PC-3 (cell line): Measurements from ENCODE around the gene MAP3K5. TPM values are rescaled to one million over a fixed set of nuclear protein-coding genes. Genes with fewer than 3 reads are reported as not detected.
A peak's percentile ranks its signal among the peaks of the same experiment; 100 is the strongest.

Experiments used
- ATAC-seq: fragments of 200-7000 bp; cut with Tn5 transposase; 2 replicates; pipeline ENCODE4 v1.9.1; 2020; ENCODE audit warnings: mild to moderate bottlenecking, moderate library complexity
- BruUV-seq: library from RNA; stranded (reverse); fragments of 400-500 nt; replicated peaks from 2 replicates; lab custom pipeline; 2021; lab: Mats Ljungman, UMichigan
- CTCF ChIA-PET: fragments of 300-600 bp; sonication (Branson Sonifier 250); formaldehyde crosslinking; loops from one replicate; lab custom pipeline; 2022; ENCODE audit warnings: antibody characterized with exemption; lab: Charles Lee
- POLR2A ChIA-PET: fragments of 300-600 bp; sonication (Branson Sonifier 250); formaldehyde crosslinking; loops from one replicate; lab custom pipeline; 2022; ENCODE audit warnings: antibody characterized with exemption; ENCODE audit not compliant: unreplicated experiment; lab: Charles Lee
- DNase-seq: peaks from one replicate; pipeline ENCODE4 v3.0.0-alpha.2; 2015
- H2AFZ ChIP-seq: fragments of 300-600 bp; sonication (generic); 2 replicates; pipeline ENCODE4 v1.6.0; 2016; ENCODE audit warnings: antibody characterized with exemption, low read length
- H3F3A ChIP-seq: fragments of 300-600 bp; sonication (generic); one replicate; pipeline ENCODE4 v1.6.0; 2017; ENCODE audit warnings: antibody characterized with exemption, low read length, control low read depth, mild to moderate bottlenecking; ENCODE audit not compliant: unreplicated experiment
- H3K27ac ChIP-seq: fragments of 300-600 bp; sonication (generic); 2 replicates; pipeline ENCODE4 v1.5.1; 2016; ENCODE audit warnings: mild to moderate bottlenecking, low read length
- H3K27me3 ChIP-seq: fragments of 300-600 bp; sonication (generic); 2 replicates; pipeline ENCODE4 v1.6.1; 2016; ENCODE audit warnings: low read length, mixed read lengths
- H3K36me3 ChIP-seq: fragments of 300-600 bp; sonication (generic); 2 replicates; pipeline ENCODE4 v1.6.1; 2016; ENCODE audit warnings: low read depth, mixed run types, low read length, mixed read lengths
- H3K4me1 ChIP-seq: fragments of 300-600 bp; sonication (generic); 2 replicates; pipeline ENCODE4 v1.5.1; 2016; ENCODE audit warnings: low read length; ENCODE audit not compliant: insufficient read depth
- H3K4me2 ChIP-seq: fragments of 300-600 bp; sonication (generic); 2 replicates; pipeline ENCODE4 v1.6.0; 2016; ENCODE audit warnings: low read length
- H3K4me3 ChIP-seq: fragments of 300-600 bp; sonication (generic); 2 replicates; pipeline ENCODE4 v1.5.1; 2016; ENCODE audit warnings: mild to moderate bottlenecking, low read length, mixed read lengths
- H3K79me2 ChIP-seq: fragments of 300-600 bp; sonication (generic); 2 replicates; pipeline ENCODE4 v1.6.1; 2017; ENCODE audit warnings: low read length, mixed read lengths
- H3K9ac ChIP-seq: fragments of 300-600 bp; sonication (generic); 2 replicates; pipeline ENCODE4 v1.6.0; 2016; ENCODE audit warnings: mild to moderate bottlenecking, low read length
- H3K9me2 ChIP-seq: fragments of 300-600 bp; sonication (generic); replicated peaks from 2 replicates; pipeline ENCODE4 v1.6.1; 2016; ENCODE audit warnings: mixed run types, low read length, mixed read lengths
- H3K9me3 ChIP-seq: fragments of 300-600 bp; sonication (generic); 2 replicates; pipeline ENCODE4 v1.6.1; 2016; ENCODE audit warnings: low read length, mixed read lengths
- H4K20me1 ChIP-seq: fragments of 300-600 bp; sonication (generic); 2 replicates; pipeline ENCODE4 v1.6.1; 2016; ENCODE audit warnings: low read length, mixed read lengths
- EZH2 ChIP-seq: fragments of 300-600 bp; sonication (generic); IDR thresholded peaks from one replicate; pipeline ENCODE4 v1.6.1; 2017; ENCODE audit warnings: antibody characterized with exemption, mild to moderate bottlenecking, low read length; ENCODE audit not compliant: unreplicated experiment
- EZH2phosphoT487 ChIP-seq: fragments of 300-600 bp; sonication (generic); IDR thresholded peaks from 2 replicates; pipeline ENCODE4 v1.6.1; 2018; ENCODE audit warnings: mild to moderate bottlenecking, antibody characterized with exemption, low read length, borderline replicate concordance
- intact Hi-C: fragments of 100-400 bp; cut with micrococcal nuclease; formaldehyde crosslinking; loops from 2 replicates; pipeline ENCODE4 v1.9.0; 2023
- total RNA-seq: library from RNA; depleted of rRNA; stranded (reverse); fragments of >200 nt; gene quantifications from 2 replicates; pipeline ENCODE4 v1.2.3, GENCODE V29; 2014
- TF ChIP-seq, protein P1 (sequence below): fragments of 300-600 bp; sonication (generic); conservative IDR thresholded peaks from 2 replicates; pipeline ENCODE4 v1.5.1; 2017; ENCODE audit warnings: antibody characterized with exemption, low read depth, mild to moderate bottlenecking, low read length

Gene MAP3K5
- total RNA-seq, 1 experiment from 2014 or later = 4.3 TPM

DNA sequence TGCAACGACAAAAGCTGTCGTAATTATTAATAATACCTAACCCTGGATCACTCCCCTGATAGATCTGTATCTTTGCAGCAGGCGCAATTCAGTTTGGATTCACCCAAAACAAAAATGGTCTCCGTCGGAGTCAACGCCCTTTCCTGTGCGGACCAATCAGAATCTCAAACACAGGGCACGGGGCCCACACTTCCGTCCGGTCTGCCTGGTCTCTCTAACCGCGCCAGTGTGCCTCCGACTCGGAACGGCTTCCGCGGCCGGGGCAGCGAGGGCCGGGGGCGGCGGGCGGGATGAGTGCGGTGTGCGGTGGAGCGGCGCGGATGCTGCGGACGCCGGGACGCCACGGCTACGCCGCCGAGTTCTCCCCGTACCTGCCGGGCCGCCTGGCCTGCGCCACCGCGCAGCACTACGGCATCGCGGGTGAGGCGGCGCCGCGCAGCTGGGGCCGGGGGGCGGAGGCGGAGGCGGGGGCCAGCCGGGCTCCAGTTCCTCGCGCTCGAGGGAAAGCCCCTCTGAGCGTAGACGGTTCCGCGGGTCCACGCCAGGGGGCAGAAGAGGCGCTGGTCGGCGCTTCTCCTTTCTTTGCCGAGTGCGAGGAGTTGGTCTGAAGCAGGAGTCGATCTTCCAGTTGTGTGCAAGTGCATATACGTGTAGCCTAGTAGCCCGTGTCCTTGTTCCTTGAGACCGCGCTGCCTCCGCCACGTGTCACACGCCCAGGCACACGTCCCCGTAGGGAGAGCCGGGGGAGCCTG, 30.3 kb upstream of the MAP3K5 start, which contains the start of gene PEX7:
TSS of gene PEX7 (plus strand) at position 217 of the 752 bp plus-strand sequence. CDS start at position 291, 74 bp downstream.
- H4K20me1 ChIP-seq = no peaks in the 10 kb centered on the region
- peak within 1 kb of the TSS; percentile 71 for H3K4me3 ChIP-seq
- peaks cover 5% of the 10 kb centered on the region; the same call in 1 of the 2 replicates for H3K4me1 ChIP-seq
- ATAC-seq (peak; percentile 96), DNase-seq (peak; percentile 80)
- H3K36me3 ChIP-seq = 0 out of 2 replicates have a peak, but pooled peaks cover 5% of the 10 kb centered on the region
- no peaks in the 10 kb centered on the region for H3K9me3 ChIP-seq
- H3K27me3 ChIP-seq = no peaks in the 10 kb centered on the region
- no peaks in the 10 kb centered on the region for H3F3A ChIP-seq
- H2AFZ ChIP-seq = peak within 1 kb of the TSS; percentile 97
- CTCF ChIA-PET = interaction anchor here (0.6 kb wide), 1 partner anchor 12 kb away, joined by 4 read pairs; no protein-coding TSS in a partner anchor
- peak within 1 kb of the TSS; percentile 87 for H3K9ac ChIP-seq
- H3K4me2 ChIP-seq = peak within 1 kb of the TSS; percentile 93
- H3K9me2 ChIP-seq = no peaks in the 10 kb centered on the region
- intact Hi-C loops = no loop called here
- TF ChIP-seq, protein P1, sequence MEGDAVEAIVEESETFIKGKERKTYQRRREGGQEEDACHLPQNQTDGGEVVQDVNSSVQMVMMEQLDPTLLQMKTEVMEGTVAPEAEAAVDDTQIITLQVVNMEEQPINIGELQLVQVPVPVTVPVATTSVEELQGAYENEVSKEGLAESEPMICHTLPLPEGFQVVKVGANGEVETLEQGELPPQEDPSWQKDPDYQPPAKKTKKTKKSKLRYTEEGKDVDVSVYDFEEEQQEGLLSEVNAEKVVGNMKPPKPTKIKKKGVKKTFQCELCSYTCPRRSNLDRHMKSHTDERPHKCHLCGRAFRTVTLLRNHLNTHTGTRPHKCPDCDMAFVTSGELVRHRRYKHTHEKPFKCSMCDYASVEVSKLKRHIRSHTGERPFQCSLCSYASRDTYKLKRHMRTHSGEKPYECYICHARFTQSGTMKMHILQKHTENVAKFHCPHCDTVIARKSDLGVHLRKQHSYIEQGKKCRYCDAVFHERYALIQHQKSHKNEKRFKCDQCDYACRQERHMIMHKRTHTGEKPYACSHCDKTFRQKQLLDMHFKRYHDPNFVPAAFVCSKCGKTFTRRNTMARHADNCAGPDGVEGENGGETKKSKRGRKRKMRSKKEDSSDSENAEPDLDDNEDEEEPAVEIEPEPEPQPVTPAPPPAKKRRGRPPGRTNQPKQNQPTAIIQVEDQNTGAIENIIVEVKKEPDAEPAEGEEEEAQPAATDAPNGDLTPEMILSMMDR = no peak; the same call in 1 of the 2 replicates
- TF ChIP-seq EZH2phosphoT487 = no peak
- no peak for TF ChIP-seq EZH2
- H3K79me2 ChIP-seq = no peaks in the 10 kb centered on the region
- POLR2A ChIA-PET = no interaction called here
- no TSS peak for BruUV-seq
- H3K27ac ChIP-seq = peak within 1 kb of the TSS; percentile 29; the same call in 1 of the 2 replicates

DNA sequence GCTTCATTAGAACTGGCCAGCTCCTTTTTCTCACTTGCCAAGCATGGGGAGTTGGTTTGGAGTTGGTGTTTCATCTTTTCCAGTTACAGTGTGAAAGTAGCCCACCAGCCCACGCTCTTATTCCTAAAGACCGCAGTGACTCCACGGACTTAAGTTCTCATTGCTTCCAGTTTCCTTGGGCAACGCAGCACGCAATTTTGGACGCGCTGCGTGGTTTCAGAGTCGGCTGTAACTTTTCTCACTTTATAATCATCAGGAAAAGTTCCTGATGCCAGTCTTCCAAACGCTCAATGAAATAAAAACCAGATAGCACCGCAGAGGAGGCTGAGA, 29.7 kb upstream of the MAP3K5 start:
- peak; percentile 3; the same call in 1 of the 2 replicates for ATAC-seq
- TF ChIP-seq, protein P1 = no peak
- TF ChIP-seq EZH2phosphoT487 = no peak
- no peak for TF ChIP-seq EZH2
- Histone ChIP-seq H3K4me1 (peaks cover 5% of the 10 kb centered on the region; the same call in 1 of the 2 replicates), H3K36me3 (0 out of 2 replicates have a peak, but pooled peaks cover 5% of the 10 kb centered on the region), H3K4me3 (peak overlapping the region; percentile 71), H3K9me2 (no peaks in the 10 kb centered on the region), H3K9me3 (no peaks in the 10 kb centered on the region), H3K27ac (no peak overlapping the region), H2AFZ (peak overlapping the region; percentile 97), H3K4me2 (peak overlapping the region; percentile 93), H3F3A (no peaks in the 10 kb centered on the region), H4K20me1 (no peaks in the 10 kb centered on the region), H3K79me2 (no peaks in the 10 kb centered on the region), H3K9ac (peak overlapping the region; percentile 87), H3K27me3 (no peaks in the 10 kb centered on the region)
- ChIA-PET CTCF (interaction anchor here (0.5 to 0.6 kb wide), 2 partner anchors 13 to 30 kb away, joined by 3 to 4 read pairs; partner anchors contain the start of gene MAP3K5), POLR2A (no interaction called here)
- intact Hi-C loops = no loop called here
- DNase-seq = peak; percentile 1
- BruUV-seq = TSS peak; percentile 92

DNA sequence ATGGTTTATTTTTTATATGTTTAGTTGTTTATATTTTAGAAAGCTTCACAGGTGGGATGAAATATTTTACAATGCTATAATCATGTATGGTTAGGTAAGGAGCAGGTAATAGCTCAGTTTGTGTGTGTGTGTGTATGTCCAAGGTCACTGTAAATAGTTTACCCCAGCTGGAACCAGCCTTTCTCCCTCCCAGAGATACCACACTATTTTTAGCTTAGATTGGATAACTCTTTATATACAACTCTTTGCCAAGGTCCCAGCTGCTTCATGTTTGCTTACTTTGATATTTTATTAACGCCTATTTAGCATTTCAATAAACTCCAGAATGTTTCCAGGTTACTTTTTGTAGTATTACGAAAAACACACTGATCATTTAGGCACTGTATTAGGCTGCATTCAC, 28.3 kb upstream of the MAP3K5 start:
- no peak overlapping the region for H3K9ac ChIP-seq
- no peak for ATAC-seq
- DNase-seq = no peak
- intact Hi-C loops = no loop called here
- CTCF ChIA-PET = no interaction called here
- H4K20me1 ChIP-seq = no peaks in the 10 kb centered on the region
- POLR2A ChIA-PET = no interaction called here
- peaks cover 5% of the 10 kb centered on the region; the same call in 1 of the 2 replicates for H3K4me1 ChIP-seq
- no peaks in the 10 kb centered on the region for H3K9me2 ChIP-seq
- no peak overlapping the region for H3K4me3 ChIP-seq
- no peak overlapping the region for H3K4me2 ChIP-seq
- no TSS peak for BruUV-seq
- no peak overlapping the region for H2AFZ ChIP-seq
- TF ChIP-seq EZH2 (no peak), EZH2phosphoT487 (no peak)
- TF ChIP-seq, protein P1 = no peak
- H3K27ac ChIP-seq = no peak overlapping the region
- no peaks in the 10 kb centered on the region for H3K9me3 ChIP-seq
- no peaks in the 10 kb centered on the region for H3K36me3 ChIP-seq
- H3K79me2 ChIP-seq = no peaks in the 10 kb centered on the region
- no peaks in the 10 kb centered on the region for H3K27me3 ChIP-seq
- H3F3A ChIP-seq = no peaks in the 10 kb centered on the region
